HepG2 (cell line): Measurements from ENCODE around the gene PTPRC. TPM values are rescaled to one million over a fixed set of nuclear protein-coding genes. Genes with fewer than 3 reads are reported as not detected.

Experiments
- ATAC-seq: fragments of 200-7000 bp; cut with Tn5 transposase; 3 replicates; pipeline ENCODE4 v1.9.1; 2020; ENCODE audit warnings: mild to moderate bottlenecking, moderate library complexity
- BruUV-seq: library from RNA; stranded (reverse); fragments of 400-500 nt; replicated peaks from 2 replicates; lab custom pipeline; 2021; lab: Mats Ljungman, UMichigan
- CTCF ChIA-PET: fragments of 300-600 bp; formaldehyde crosslinking; extraction: SDS; loops from one replicate; lab custom pipeline; 2021; ENCODE audit warnings: low total read pairs, inconsistent platforms, low intra/inter-chr PET ratio; lab: Yijun Ruan, JAX
- POLR2A ChIA-PET: fragments of 350-600 bp; sonication (Branson Sonifier 250); formaldehyde crosslinking; loops from one replicate; lab custom pipeline; 2020; ENCODE audit warnings: antibody characterized with exemption, inconsistent platforms; lab: Yijun Ruan, JAX
- DNase-seq: peaks from one replicate; pipeline ENCODE4 v3.0.0-alpha.2; 2015; ENCODE audit warnings: low spot score
- FAIRE-seq: peaks from 3 replicates; lab custom pipeline; 2011; peaks lifted over from hg19 to GRCh38; lab: Jason Lieb, UNC
- H2AFZ ChIP-seq: one replicate; pipeline ENCODE4 v1.6.1; 2011; ENCODE audit warnings: low read length, inconsistent platforms
- H3K27ac ChIP-seq: fragments of 300-600 bp; 3 replicates; pipeline ENCODE4 v1.8.0; 2011; ENCODE audit warnings: mixed run types, mild to moderate bottlenecking, mixed read lengths, low read length, inconsistent platforms; ENCODE audit not compliant: insufficient read depth; ENCODE audit errors: extremely low read length
- H3K27me3 ChIP-seq, 2 experiments: fragments of 200-600 bp in 1 of 2; 2 replicates in 1 of 2; 3 replicates in 1 of 2; pipeline versions ENCODE4 v1.6.0 to v1.8.0; 2011; ENCODE audit warnings: low read length in 2 of 2, mild to moderate bottlenecking in 2 of 2, moderate library complexity in 2 of 2, inconsistent platforms in 1 of 2; ENCODE audit not compliant: insufficient read depth in 2 of 2, control insufficient read depth in 1 of 2
- H3K36me3 ChIP-seq, 2 experiments: fragments of 200-600 bp in 1 of 2; replicated peaks in 1 of 2; 2 replicates in 1 of 2; 3 replicates in 1 of 2; pipeline versions ENCODE4 v1.5.1 to v1.8.0; 2011; ENCODE audit warnings: low read length in 2 of 2, inconsistent platforms in 1 of 2; ENCODE audit not compliant: insufficient read depth in 2 of 2, control insufficient read depth in 1 of 2
- H3K4me1 ChIP-seq: 2 replicates; pipeline ENCODE4 v1.5.1; 2012; ENCODE audit warnings: low read length, inconsistent platforms; ENCODE audit not compliant: insufficient read depth
- H3K4me2 ChIP-seq: 2 replicates; pipeline ENCODE4 v1.6.0; 2011; ENCODE audit warnings: low read depth, low read length, inconsistent platforms
- H3K4me3 ChIP-seq, 3 experiments: fragments of 200-600 bp in 1 of 3; sonication (generic), shearing (Covaris generic) in 1 of 3; replicated peaks in 1 of 3; 2 replicates each; pipeline ENCODE4 v1.5.1; 2011 to 2016; ENCODE audit warnings: low read length in 3 of 3, inconsistent platforms in 2 of 3, low read depth in 2 of 3, mild to moderate bottlenecking in 2 of 3, control low read depth in 1 of 3, mixed read lengths in 1 of 3; ENCODE audit not compliant: insufficient read depth in 1 of 3
- H3K79me2 ChIP-seq: one replicate; pipeline ENCODE4 v1.6.1; 2011; ENCODE audit warnings: low read length, inconsistent platforms; ENCODE audit not compliant: insufficient read depth
- H3K9ac ChIP-seq: 2 replicates; pipeline ENCODE4 v1.6.0; 2011; ENCODE audit warnings: mild to moderate bottlenecking, low read depth, low read length, inconsistent platforms; ENCODE audit not compliant: insufficient read depth
- H3K9me3 ChIP-seq: 2 replicates; pipeline ENCODE4 v1.5.1; 2012; ENCODE audit warnings: mild to moderate bottlenecking, low read length
- H4K20me1 ChIP-seq: 2 replicates; pipeline ENCODE4 v1.6.0; 2011; ENCODE audit warnings: inconsistent platforms, mild to moderate bottlenecking, low read length, moderate library complexity; ENCODE audit not compliant: insufficient read depth
- CEBPB ChIP-seq: IDR thresholded peaks from 2 replicates; pipeline ENCODE4 v1.6.1; 2011; ENCODE audit warnings: low read depth, low read length, improper control_type of control experiment, borderline replicate concordance
- FIP1L1 ChIP-seq: fragments of 200-400 bp; formaldehyde crosslinking; IDR thresholded peaks from 2 replicates; pipeline ENCODE4 v1.6.1; 2018; ENCODE audit warnings: low read depth, mild to moderate bottlenecking, low read length, moderate library complexity, borderline replicate concordance; ENCODE audit not compliant: insufficient read depth
- HNRNPL ChIP-seq: fragments of 200-400 bp; formaldehyde crosslinking; IDR thresholded peaks from 2 replicates; pipeline ENCODE4 v1.6.1; 2017; ENCODE audit warnings: mild to moderate bottlenecking, low read depth, low read length
- KMT2A ChIP-seq: sonication (generic); formaldehyde crosslinking; IDR thresholded peaks from 2 replicates; pipeline ENCODE4 v1.4.0; 2020; ENCODE audit warnings: missing genetic modification reagents
- NFKB2 ChIP-seq: sonication (generic); formaldehyde crosslinking; IDR thresholded peaks from 2 replicates; pipeline ENCODE4 v1.4.0; 2020; ENCODE audit warnings: missing genetic modification reagents, borderline replicate concordance
- NR2C2 ChIP-seq: sonication (generic); formaldehyde crosslinking; IDR thresholded peaks from 2 replicates; pipeline ENCODE4 v1.4.0; 2020; ENCODE audit warnings: missing genetic modification reagents, mild to moderate bottlenecking, moderate library complexity, borderline replicate concordance
- RFX5 ChIP-seq: IDR thresholded peaks from 2 replicates; pipeline ENCODE4 v1.6.1; 2011; ENCODE audit warnings: low read depth, low read length, improper control_type of control experiment
- ZNF205 ChIP-seq: IDR thresholded peaks from 2 replicates; pipeline ENCODE4 v1.6.1; 2018; ENCODE audit warnings: missing biosample characterization, missing genetic modification reagents
- ZNF558 ChIP-seq: sonication (generic); formaldehyde crosslinking; IDR thresholded peaks from 2 replicates; pipeline ENCODE4 v1.9.0; 2022; ENCODE audit warnings: mild to moderate bottlenecking, missing genetic modification reagents, borderline replicate concordance
- ZNF577 ChIP-seq: sonication (generic); formaldehyde crosslinking; IDR thresholded peaks from 2 replicates; pipeline ENCODE4 v1.4.0; 2020; ENCODE audit warnings: mild to moderate bottlenecking, low read depth, missing genetic modification reagents, borderline replicate concordance
- WGBS: methylation state at CpG from one replicate; pipeline ENCODE4 v1.1.6; 2017; ENCODE audit warnings: low lambda C conversion rate; 5-methylcytosine and 5-hydroxymethylcytosine counted together
- in situ Hi-C: cut with HindIII; loops from 2 replicates; pipeline ENCODE4 v1.10.0; 2017; ENCODE audit warnings: low pct_unique_long_range_greater_than_20kb; ENCODE audit not compliant: extremely low pct_ligation_motif_present
- intact Hi-C: fragments of 100-400 bp; cut with micrococcal nuclease; formaldehyde crosslinking; loops from one replicate; pipeline ENCODE4 v1.10.0; 2022; ENCODE audit not compliant: unreplicated experiment
- polyA plus RNA-seq, 8 experiments: library from polyadenylated mRNA; depleted of rRNA in 3 of 8; stranded (reverse) in 7 of 8; unstranded in 1 of 8; fragments of >200 nt; fragmentation: Illumina TruSeq in 4 of 8; extraction: Trizol in 4 of 8; gene quantifications; 2 replicates each; pipeline versions ENCODE4 v1.2.1 to v1.2.3, GENCODE V29; 2011 to 2016; ENCODE audit warnings: low read depth in 4 of 8, missing spikeins in 1 of 8, mixed read lengths in 1 of 8; ENCODE audit not compliant: insufficient read depth in 1 of 8
- total RNA-seq, 5 experiments: library from RNA; depleted of rRNA; stranded (reverse); fragments of >200 nt; fragmentation: Illumina TruSeq; extraction: Trizol; gene quantifications; 2 replicates each; pipeline ENCODE4 v1.2.3, GENCODE V29; 2016; ENCODE audit warnings: low read depth in 1 of 5
- TF ChIP-seq, protein P1 (sequence below): sonication (generic); formaldehyde crosslinking; IDR thresholded peaks from 2 replicates; pipeline ENCODE4 v1.9.0; 2022; ENCODE audit warnings: missing genetic modification reagents, mild to moderate bottlenecking, borderline replicate concordance
- TF ChIP-seq, protein P2 (sequence below): sonication (generic); formaldehyde crosslinking; IDR thresholded peaks from 2 replicates; pipeline ENCODE4 v1.4.0; 2020; ENCODE audit warnings: mild to moderate bottlenecking, missing genetic modification reagents, borderline replicate concordance
- TF ChIP-seq, protein P3 (sequence below): sonication (generic); formaldehyde crosslinking; IDR thresholded peaks from 2 replicates; pipeline ENCODE4 v1.4.0; 2020; ENCODE audit warnings: missing genetic modification reagents, borderline replicate concordance

Gene PTPRC
- total and polyA plus RNA-seq, 2 of the 13 experiments (the other 11 are each of a cell fraction or from before 2014, with no cell fraction given), result not detected

DNA sequence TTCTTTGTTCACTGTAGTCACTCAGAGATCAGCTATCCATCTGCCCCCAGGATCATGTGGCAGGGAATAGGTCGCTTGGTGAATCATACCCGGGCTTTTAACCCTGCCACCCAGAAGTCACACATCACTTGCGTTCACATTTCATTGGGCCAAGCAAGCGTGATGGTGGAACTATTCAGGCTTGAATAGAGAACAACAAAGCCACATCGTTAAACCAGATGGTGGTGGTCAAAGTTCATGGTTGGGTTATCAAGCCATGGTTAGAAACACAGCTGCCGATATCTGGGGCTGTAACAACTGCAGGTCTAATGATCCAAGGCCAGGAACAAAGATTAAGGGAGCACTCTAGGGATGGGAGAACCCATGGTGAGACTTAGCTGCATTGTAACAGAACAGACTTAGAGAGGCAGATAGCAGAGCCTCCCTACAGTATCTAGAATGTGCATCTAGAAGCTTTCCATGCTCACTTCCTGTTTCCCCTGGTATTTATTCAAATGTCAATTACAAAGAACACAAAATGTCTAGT, 40.0 kb upstream of the PTPRC start:
- ChIA-PET POLR2A (no interaction called here), CTCF (no interaction called here)
- no peak for DNase-seq
- H4K20me1 ChIP-seq, result no peaks in the 10 kb centered on the region
- intact Hi-C loops (no loop called here), in situ Hi-C loops (no loop called here)
- H3K27ac ChIP-seq, result no peak overlapping the region
- H3K27me3 ChIP-seq, result no peaks in the 10 kb centered on the region
- no peaks in the 10 kb centered on the region for H3K9me3 ChIP-seq
- no peak overlapping the region for H2AFZ ChIP-seq
- no peak for ATAC-seq
- H3K4me2 ChIP-seq, result no peak overlapping the region
- no peaks in the 10 kb centered on the region for H3K36me3 ChIP-seq
- BruUV-seq, result no TSS peak
- H3K4me3 ChIP-seq, result no peak overlapping the region
- WGBS, result 2% methylated on average over 6 of the region's 6 CpGs
- no peak for FAIRE-seq
- no peaks in the 10 kb centered on the region for H3K4me1 ChIP-seq
- no peak overlapping the region for H3K9ac ChIP-seq
- no peaks in the 10 kb centered on the region for H3K79me2 ChIP-seq
- TF ChIP-seq ZNF558 (no peak), ZNF205 (CRISPR knock-in tag) (no peak), RFX5 (no peak), FIP1L1 (no peak), NFKB2 (CRISPR knock-in tag) (no peak), NR2C2 (CRISPR knock-in tag) (no peak), KMT2A (CRISPR knock-in tag) (no peak), CEBPB (no peak), HNRNPL (no peak), ZNF577 (no peak)
- TF ChIP-seq, protein P1, sequence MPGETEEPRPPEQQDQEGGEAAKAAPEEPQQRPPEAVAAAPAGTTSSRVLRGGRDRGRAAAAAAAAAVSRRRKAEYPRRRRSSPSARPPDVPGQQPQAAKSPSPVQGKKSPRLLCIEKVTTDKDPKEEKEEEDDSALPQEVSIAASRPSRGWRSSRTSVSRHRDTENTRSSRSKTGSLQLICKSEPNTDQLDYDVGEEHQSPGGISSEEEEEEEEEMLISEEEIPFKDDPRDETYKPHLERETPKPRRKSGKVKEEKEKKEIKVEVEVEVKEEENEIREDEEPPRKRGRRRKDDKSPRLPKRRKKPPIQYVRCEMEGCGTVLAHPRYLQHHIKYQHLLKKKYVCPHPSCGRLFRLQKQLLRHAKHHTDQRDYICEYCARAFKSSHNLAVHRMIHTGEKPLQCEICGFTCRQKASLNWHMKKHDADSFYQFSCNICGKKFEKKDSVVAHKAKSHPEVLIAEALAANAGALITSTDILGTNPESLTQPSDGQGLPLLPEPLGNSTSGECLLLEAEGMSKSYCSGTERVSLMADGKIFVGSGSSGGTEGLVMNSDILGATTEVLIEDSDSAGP (CRISPR knock-in tag), result no peak
- TF ChIP-seq, protein P2, sequence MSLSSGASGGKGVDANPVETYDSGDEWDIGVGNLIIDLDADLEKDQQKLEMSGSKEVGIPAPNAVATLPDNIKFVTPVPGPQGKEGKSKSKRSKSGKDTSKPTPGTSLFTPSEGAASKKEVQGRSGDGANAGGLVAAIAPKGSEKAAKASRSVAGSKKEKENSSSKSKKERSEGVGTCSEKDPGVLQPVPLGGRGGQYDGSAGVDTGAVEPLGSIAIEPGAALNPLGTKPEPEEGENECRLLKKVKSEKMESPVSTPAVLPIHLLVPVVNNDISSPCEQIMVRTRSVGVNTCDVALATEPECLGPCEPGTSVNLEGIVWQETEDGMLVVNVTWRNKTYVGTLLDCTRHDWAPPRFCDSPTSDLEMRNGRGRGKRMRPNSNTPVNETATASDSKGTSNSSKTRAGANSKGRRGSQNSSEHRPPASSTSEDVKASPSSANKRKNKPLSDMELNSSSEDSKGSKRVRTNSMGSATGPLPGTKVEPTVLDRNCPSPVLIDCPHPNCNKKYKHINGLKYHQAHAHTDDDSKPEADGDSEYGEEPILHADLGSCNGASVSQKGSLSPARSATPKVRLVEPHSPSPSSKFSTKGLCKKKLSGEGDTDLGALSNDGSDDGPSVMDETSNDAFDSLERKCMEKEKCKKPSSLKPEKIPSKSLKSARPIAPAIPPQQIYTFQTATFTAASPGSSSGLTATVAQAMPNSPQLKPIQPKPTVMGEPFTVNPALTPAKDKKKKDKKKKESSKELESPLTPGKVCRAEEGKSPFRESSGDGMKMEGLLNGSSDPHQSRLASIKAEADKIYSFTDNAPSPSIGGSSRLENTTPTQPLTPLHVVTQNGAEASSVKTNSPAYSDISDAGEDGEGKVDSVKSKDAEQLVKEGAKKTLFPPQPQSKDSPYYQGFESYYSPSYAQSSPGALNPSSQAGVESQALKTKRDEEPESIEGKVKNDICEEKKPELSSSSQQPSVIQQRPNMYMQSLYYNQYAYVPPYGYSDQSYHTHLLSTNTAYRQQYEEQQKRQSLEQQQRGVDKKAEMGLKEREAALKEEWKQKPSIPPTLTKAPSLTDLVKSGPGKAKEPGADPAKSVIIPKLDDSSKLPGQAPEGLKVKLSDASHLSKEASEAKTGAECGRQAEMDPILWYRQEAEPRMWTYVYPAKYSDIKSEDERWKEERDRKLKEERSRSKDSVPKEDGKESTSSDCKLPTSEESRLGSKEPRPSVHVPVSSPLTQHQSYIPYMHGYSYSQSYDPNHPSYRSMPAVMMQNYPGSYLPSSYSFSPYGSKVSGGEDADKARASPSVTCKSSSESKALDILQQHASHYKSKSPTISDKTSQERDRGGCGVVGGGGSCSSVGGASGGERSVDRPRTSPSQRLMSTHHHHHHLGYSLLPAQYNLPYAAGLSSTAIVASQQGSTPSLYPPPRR (CRISPR knock-in tag), result no peak
- TF ChIP-seq, protein P3, sequence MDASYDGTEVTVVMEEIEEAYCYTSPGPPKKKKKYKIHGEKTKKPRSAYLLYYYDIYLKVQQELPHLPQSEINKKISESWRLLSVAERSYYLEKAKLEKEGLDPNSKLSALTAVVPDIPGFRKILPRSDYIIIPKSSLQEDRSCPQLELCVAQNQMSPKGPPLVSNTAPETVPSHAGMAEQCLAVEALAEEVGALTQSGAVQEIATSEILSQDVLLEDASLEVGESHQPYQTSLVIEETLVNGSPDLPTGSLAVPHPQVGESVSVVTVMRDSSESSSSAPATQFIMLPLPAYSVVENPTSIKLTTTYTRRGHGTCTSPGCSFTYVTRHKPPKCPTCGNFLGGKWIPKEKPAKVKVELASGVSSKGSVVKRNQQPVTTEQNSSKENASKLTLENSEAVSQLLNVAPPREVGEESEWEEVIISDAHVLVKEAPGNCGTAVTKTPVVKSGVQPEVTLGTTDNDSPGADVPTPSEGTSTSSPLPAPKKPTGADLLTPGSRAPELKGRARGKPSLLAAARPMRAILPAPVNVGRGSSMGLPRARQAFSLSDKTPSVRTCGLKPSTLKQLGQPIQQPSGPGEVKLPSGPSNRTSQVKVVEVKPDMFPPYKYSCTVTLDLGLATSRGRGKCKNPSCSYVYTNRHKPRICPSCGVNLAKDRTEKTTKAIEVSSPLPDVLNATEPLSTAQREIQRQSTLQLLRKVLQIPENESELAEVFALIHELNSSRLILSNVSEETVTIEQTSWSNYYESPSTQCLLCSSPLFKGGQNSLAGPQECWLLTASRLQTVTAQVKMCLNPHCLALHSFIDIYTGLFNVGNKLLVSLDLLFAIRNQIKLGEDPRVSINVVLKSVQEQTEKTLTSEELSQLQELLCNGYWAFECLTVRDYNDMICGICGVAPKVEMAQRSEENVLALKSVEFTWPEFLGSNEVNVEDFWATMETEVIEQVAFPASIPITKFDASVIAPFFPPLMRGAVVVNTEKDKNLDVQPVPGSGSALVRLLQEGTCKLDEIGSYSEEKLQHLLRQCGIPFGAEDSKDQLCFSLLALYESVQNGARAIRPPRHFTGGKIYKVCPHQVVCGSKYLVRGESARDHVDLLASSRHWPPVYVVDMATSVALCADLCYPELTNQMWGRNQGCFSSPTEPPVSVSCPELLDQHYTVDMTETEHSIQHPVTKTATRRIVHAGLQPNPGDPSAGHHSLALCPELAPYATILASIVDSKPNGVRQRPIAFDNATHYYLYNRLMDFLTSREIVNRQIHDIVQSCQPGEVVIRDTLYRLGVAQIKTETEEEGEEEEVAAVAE (CRISPR knock-in tag), result no peak
